Breast epithelium (tissue), 3 donors: ENCODE results near the gene SAMD11.

ENCODE experiments used
- POLR2AphosphoS5 ChIP-seq, 3 donors: sonication (generic); formaldehyde crosslinking; IDR thresholded peaks; one replicate each; pipeline ENCODE4 v1.6.1; 2017; ENCODE audit warnings: antibody characterized with exemption in 3 of 3
- TF ChIP-seq, protein P1 (sequence below), 3 donors: fragments of 450-650 bp; IDR thresholded peaks; one replicate each; pipeline ENCODE4 v1.5.1; 2016 to 2017; ENCODE audit warnings: antibody characterized with exemption in 3 of 3, mild to moderate bottlenecking in 3 of 3, moderate library complexity in 3 of 3

DNA sequence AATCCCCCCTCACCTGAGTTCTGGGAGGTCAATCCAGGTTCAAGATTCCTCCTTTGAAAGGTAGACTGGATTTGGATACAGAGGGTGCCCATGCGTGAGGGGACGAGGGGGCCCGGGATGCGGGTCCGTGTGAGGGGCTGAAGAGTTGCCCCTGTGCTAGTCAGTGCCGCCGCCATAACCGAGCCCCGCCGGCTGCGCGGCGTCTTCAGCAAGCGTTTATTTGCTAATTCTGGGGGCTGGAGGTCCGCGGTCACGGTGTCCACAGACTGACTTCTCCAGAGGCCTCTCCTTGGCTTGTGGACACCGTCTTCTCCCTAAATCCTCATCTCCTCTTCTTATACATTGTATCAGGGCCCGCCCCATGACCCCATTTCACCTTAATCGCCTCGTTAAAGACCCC lies 20.9 kb upstream of the SAMD11 start:
- TF ChIP-seq, protein P1, sequence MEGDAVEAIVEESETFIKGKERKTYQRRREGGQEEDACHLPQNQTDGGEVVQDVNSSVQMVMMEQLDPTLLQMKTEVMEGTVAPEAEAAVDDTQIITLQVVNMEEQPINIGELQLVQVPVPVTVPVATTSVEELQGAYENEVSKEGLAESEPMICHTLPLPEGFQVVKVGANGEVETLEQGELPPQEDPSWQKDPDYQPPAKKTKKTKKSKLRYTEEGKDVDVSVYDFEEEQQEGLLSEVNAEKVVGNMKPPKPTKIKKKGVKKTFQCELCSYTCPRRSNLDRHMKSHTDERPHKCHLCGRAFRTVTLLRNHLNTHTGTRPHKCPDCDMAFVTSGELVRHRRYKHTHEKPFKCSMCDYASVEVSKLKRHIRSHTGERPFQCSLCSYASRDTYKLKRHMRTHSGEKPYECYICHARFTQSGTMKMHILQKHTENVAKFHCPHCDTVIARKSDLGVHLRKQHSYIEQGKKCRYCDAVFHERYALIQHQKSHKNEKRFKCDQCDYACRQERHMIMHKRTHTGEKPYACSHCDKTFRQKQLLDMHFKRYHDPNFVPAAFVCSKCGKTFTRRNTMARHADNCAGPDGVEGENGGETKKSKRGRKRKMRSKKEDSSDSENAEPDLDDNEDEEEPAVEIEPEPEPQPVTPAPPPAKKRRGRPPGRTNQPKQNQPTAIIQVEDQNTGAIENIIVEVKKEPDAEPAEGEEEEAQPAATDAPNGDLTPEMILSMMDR (IDR thresholded peaks at IDR 0.05), result no peak
- TF ChIP-seq POLR2AphosphoS5 (IDR thresholded peaks at IDR 0.05), result no peak
